Melanocyte of skin (primary cell): Measurements from ENCODE around the gene SLC25A3. TPM values are rescaled to one million over a fixed set of nuclear protein-coding genes. Genes with fewer than 3 reads are reported as not detected.

Source experiments
- small RNA-seq, 2 donors: library from RNA; depleted of rRNA; stranded (forward); fragments of <200 nt; gene quantifications; one replicate each; pipeline ENCODE3, GENCODE V24; 2012
- total RNA-seq, 2 donors: library from RNA; depleted of rRNA; stranded (reverse); fragments of >200 nt; gene quantifications; 2 replicates each; pipeline ENCODE4 v1.2.3, GENCODE V29; 2012

SLC25A3 gene
- total RNA-seq = 100 to 1,000 TPM; 432 to 561 TPM

GRCh38 chr12:98593351-98594049, at the start of gene SLC25A3:
Gene SLC25A3 (plus strand): TSS chr12:98593686. CDS start chr12:98593979, 293 bp downstream.

GRCh38 chr12:98644712-98645571, 51.5 kb downstream of the SLC25A3 start, which contains the start of the genes APAF1 and IKBIP:
Gene APAF1 (plus strand): TSS chr12:98645290. CDS start chr12:98648360, 3,070 bp downstream.
Gene IKBIP (minus strand): TSS chr12:98644788. CDS start chr12:98644701, 87 bp downstream.

Small RNA genes lying within 50 kb of the gene (small RNA-seq; reads per million reads assigned to genes)
- 96.3 to 131 reads per million in 2 donors for gene SNORA53

Other genes starting within 250 kb of the SLC25A3 start
- gene TMPO, start 78.1 kb upstream of the SLC25A3 start, total RNA-seq = 100 to 1,000 TPM in 1 of 2 donors, 10 to 100 TPM in 1; 67.4 to 178 TPM
- gene IKBIP, start 51.1 kb downstream of the SLC25A3 start, total RNA-seq = 10 to 100 TPM; 13.1 to 40.0 TPM
- 10 to 100 TPM; 15.5 to 19.3 TPM for gene APAF1, start 51.6 kb downstream of the SLC25A3 start, total RNA-seq